HepG2 (cell line): ENCODE results near the gene REEP2.

ENCODE experiments used
- CREB3 ChIP-seq: sonication (generic); formaldehyde crosslinking; IDR thresholded peaks from 2 replicates; pipeline ENCODE4 v1.5.0; 2020; ENCODE audit warnings: missing genetic modification reagents
- CTCF ChIP-seq: sonication (generic); formaldehyde crosslinking; IDR thresholded peaks from 2 replicates; pipeline ENCODE4 v1.5.0; 2020; ENCODE audit warnings: mild to moderate bottlenecking, missing genetic modification reagents, moderate library complexity
- FOXK1 ChIP-seq: sonication (generic); formaldehyde crosslinking; IDR thresholded peaks from 2 replicates; pipeline ENCODE4 v1.4.0; 2020; ENCODE audit warnings: low read depth, missing genetic modification reagents, borderline replicate concordance
- KDM1A ChIP-seq: IDR thresholded peaks from 2 replicates; pipeline ENCODE4 v1.6.1; 2016; ENCODE audit warnings: missing compliant biosample characterization
- MAX ChIP-seq: IDR thresholded peaks from 2 replicates; pipeline ENCODE4 v1.6.1; 2012; ENCODE audit warnings: inconsistent platforms
- SIN3B ChIP-seq: fragments of 150-350 bp; IDR thresholded peaks from 2 replicates; pipeline ENCODE4 v1.6.1; 2014; ENCODE audit warnings: low read length
- ZBTB34 ChIP-seq: sonication (generic); formaldehyde crosslinking; IDR thresholded peaks from 2 replicates; pipeline ENCODE4 v1.8.0; 2022; ENCODE audit warnings: mild to moderate bottlenecking, missing genetic modification reagents
- ZNF652 ChIP-seq: IDR thresholded peaks from 2 replicates; pipeline ENCODE4 v1.6.1; 2016; ENCODE audit warnings: low read depth, borderline replicate concordance

- TF ChIP-seq MAX (no peak), KDM1A (CRISPR knock-in tag) (no peak), CTCF (no peak), CREB3 (CRISPR knock-in tag) (no peak), FOXK1 (CRISPR knock-in tag) (no peak), ZBTB34 (no peak), ZNF652 (no peak), SIN3B (no peak)
These were observed 15.3 kb downstream of the REEP2 start for GRCh38 chr5:138454121-138454520.
